ENCODE data around the gene ZZZ3.

GRCh38 chr1:77649127-77649526 lies 33.3 kb downstream of the ZZZ3 start:
- TF ChIP-seq, protein P1, sequence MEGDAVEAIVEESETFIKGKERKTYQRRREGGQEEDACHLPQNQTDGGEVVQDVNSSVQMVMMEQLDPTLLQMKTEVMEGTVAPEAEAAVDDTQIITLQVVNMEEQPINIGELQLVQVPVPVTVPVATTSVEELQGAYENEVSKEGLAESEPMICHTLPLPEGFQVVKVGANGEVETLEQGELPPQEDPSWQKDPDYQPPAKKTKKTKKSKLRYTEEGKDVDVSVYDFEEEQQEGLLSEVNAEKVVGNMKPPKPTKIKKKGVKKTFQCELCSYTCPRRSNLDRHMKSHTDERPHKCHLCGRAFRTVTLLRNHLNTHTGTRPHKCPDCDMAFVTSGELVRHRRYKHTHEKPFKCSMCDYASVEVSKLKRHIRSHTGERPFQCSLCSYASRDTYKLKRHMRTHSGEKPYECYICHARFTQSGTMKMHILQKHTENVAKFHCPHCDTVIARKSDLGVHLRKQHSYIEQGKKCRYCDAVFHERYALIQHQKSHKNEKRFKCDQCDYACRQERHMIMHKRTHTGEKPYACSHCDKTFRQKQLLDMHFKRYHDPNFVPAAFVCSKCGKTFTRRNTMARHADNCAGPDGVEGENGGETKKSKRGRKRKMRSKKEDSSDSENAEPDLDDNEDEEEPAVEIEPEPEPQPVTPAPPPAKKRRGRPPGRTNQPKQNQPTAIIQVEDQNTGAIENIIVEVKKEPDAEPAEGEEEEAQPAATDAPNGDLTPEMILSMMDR (conservative IDR thresholded peaks at IDR 0.05; ENCODE audit: low read length), result no peak
- TF ChIP-seq EZH2phosphoT487 (IDR thresholded peaks at IDR 0.05; ENCODE audit: borderline replicate concordance, low read depth, low read length), result no peak

All from OCI-LY7 (cell line).